GM21825 (cell line): ENCODE data around the gene MARCHF9.
"Not testable (repeated sequence)": the region's sequence is repeated elsewhere in the genome, so short reads cannot be mapped to it uniquely, and the experiment has no call there.

ENCODE experiments used
- ATAC-seq: cut with Tn5 transposase; IDR thresholded peaks from one replicate; pipeline ENCODE4 v1.9.1; 2021; ENCODE audit warnings: mild to moderate bottlenecking, moderate library complexity; ENCODE audit not compliant: unreplicated experiment

MARCHF9 gene

DNA sequence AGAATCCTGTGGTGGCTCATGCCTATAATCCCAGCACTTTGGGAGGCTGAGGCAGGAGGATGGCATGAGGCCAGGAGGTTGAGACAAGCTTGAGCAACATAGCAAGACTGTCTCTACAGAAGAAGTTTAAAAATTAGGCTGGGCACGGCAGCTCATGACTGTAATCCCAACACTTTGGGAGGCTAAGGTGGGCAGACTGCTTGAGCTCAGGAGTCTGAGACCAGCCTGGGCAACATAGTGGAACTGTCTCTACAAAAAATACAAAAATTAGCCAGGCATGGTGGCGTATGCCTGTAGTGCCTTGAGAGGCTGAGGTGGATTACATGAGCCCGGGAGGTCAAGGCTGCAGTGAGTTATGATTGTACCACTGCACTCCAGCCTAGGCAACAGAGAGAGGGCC, 13.0 kb downstream of the MARCHF9 start:
- no peak for ATAC-seq

DNA sequence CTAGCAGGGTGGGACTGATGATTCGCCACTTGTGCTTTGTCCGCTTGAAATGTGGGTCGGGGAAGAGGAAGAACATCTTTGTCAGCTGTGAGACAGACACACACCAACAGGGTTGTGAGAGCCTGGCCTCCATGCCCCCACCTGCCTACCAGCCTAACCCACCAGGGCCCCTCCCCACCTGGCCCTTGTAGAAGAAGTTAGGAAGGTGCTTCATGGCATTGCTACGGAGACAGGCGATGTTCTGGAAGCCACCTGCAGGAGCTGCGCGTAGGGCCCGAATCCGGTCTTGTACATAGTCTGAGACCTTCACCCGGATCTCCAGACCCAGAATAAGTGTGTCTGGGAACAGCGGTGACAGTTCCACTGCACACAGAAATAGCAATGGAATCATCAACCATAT, 14.7 kb downstream of the MARCHF9 start:
- no peak for ATAC-seq

DNA sequence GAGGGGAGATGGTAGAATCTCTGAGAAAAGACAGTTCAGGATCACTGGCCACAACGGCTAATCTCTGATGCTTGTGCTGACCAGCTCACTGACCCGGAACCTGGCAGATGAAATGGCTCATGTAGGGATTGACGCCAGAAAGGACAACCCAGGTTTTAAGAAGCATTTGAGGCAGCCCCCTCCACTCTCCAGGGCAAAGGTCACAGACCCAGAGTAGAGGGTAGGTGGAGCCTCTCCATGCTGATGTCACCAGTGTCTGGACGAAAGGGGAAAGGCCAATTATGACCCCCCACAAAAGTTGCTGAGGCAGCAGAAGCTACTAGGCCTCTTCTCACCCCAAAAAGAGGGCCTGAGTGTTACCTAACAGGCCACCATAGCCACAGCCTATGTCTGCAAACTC, 15.8 kb downstream of the MARCHF9 start:
- ATAC-seq: no peak

DNA sequence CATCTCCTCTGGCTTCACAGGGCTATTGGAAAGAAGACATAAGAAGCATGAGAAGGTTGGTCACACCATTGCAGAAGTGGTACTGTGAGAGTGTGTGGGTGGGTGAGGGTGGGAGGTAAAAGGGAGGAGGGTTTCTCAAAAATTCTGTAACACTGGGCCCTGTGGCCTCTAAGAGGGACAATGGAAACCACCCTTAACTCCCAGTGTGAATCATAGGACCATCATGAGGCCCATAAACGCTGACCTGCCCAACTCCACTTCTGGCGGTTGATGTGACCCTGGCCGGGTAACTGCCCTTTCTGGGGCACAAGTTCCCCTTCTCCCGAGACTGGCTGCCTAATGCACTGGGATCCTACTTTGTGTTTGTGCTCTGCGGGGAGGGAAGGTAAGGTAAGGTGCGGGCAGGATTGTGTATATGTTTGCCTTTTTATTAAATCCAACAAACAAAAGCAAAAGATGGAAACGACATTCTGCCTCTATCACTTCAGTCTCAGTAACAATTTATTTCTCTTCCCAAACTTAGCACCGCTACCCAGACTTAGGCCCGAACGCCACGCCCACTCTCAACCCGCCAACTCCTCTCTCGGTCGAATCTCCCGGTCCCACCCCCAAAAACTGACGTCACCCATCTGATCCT, 16.5 kb downstream of the MARCHF9 start:
- ATAC-seq: peak; percentile 71

DNA sequence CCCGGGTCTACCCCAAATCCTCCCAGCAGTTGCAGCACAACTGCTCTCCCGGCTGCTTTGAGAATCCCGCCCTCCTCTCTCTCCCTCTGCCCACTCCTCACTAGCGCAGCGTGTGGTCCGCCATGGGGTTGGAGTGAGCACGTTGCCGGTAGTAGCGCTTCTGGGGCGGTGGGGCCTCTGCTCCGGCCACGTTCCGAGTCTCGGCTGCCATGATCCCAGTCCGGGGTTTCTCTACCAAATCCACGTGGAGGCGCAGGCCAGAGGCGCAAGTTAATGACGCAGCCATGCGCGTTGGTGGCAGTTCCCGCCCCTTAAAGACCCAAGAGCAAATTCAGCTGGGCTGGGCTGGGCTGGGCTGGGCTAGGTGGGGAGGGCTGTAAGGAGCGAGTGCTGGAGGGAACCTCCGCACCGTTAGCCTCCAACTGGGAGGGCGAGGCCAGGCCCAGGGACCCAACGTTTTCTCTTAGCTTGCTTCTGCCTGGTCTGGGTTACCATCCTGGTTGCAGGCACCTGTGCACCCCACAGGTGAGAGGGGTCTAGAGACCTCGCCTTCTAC, 17.0 kb downstream of the MARCHF9 start, which contains the start of gene METTL1:
Gene METTL1, minus strand, starts transcription at position 233 of the 556 bp plus-strand sequence. Its CDS starts 22 bp downstream, at position 211.
- ATAC-seq: peak; percentile 86

DNA sequence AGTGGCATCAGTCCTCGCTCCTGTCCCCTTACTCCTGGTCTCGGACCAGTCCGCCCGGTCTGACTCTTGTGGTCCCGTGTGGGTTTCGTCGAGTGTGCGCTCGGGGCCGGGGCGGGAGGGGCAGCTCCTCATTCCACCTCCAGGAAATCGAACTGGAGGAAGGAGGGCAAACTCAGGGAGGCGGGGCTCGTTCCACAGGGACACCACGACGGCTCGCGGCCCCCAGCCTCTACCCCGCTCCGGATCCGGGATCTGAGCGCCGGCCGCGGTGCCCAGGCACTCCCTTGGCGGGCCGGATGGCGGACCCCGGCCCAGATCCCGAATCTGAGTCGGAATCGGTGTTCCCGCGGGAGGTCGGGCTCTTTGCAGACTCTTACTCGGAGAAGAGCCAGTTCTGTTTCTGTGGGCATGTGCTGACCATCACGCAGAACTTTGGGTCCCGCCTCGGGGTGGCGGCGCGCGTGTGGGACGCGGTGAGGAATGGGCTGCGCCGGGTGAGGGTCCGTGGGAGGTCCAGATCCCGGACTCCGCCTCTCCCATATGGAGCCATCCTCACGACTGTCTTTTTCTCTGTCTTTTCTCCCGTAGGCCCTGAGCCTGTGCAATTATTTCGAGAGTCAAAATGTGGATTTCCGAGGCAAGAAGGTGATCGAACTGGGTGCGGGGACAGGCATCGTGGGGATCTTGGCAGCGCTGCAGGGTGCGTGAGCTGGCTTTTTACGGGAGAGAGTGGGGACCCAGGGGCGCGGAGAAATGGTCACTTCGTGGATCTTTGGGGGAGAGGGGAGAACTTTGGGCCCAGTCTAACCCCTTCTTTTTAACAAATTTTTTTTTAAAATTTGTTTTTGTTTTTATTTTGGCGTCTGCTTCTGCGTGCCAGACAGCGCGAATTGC, 17.8 kb downstream of the MARCHF9 start, which contains the start of gene EEF1AKMT3:
Gene EEF1AKMT3, plus strand, starts transcription at position 186 of the 894 bp plus-strand sequence. Its CDS starts 111 bp downstream, at position 297.
- ATAC-seq: peak; percentile 32

DNA sequence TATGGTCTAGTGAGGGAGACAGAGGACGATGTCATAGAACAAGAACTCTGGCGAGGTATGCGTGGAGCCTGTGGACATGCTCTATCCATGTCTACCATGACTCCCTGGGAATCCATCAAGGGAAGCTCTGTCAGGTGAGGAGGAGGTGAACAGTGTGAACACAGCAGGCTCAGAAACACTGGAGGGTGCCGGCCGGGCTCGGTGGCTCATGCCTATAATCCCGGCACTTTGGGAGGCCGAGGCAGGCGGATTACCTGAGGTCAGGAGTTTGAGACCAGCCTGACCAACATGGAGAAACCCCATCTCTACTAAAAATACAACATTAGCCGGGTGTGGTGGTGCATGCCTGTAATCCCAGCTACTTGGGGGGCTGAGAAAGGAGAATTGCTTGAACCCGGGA, 19.7 kb downstream of the MARCHF9 start:
- not testable (repeated sequence) for ATAC-seq

DNA sequence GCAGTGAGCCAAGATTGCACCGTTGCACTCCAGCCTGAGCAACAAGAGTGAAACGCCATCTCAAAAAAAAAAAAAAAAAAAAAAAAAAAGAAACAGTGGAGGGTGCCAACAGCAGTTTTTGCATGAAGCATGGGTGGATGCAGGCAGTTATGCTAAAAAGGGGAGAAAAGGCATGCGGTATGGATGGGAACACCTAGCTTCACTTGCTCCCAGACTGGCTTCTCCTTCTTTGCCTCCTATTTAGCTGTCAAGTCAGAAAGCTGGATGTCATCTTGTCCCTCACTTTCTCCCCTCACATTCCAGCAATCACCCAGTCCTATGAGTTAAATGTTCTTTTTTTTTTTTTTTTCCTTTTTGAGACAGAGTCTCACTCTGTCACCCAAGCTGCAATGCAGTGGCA, 20.1 kb downstream of the MARCHF9 start:
- no peak for ATAC-seq

DNA sequence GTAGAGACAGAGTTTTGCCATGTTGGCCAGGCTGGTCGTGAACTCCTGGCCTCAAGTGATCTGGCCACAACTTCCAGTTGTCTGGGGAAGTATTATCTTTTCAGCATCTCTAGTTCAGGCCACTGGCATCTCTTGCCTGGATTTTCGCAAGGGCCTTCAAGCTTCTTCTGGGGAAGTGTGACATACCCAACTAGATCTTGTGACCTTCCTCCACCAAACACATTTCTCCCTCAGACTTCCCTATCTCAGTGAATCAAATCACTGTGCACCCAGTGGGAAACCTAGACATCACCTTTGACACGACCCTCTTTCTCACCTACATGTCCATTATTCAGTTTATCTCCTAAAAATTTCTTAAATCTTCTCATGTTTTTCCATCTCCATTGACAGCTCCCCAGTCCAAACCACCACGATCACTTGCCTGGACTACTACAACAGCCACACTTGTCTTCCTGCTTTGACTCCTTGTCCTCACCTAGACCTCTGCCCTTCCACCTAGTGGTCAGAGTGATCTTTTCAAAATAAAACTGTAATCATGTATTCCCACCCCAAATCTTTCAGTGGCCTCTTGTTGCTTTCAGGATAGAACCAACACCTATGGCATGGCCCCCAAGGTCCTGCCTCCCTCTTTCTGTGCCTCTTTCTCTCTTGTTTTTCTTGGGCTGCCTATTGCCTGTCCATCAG, 20.8 kb downstream of the MARCHF9 start:
- ATAC-seq: no peak

DNA sequence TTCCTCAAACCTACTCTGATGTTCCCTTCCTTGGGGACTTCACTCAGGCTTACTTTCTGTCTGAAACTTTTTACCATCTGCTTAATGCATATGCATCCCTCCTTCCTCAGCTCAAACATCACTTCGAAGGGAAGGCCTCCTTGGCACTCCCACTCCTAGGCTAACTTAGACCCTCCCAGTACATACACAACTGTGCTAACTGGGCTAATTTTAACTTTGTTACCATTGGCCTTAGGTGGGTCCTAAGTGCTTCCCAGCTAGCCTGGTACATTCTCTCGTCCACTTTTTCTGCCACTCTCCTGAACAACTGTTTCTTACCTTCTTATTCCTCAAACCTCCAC, 21.3 kb downstream of the MARCHF9 start:
- ATAC-seq: no peak

DNA sequence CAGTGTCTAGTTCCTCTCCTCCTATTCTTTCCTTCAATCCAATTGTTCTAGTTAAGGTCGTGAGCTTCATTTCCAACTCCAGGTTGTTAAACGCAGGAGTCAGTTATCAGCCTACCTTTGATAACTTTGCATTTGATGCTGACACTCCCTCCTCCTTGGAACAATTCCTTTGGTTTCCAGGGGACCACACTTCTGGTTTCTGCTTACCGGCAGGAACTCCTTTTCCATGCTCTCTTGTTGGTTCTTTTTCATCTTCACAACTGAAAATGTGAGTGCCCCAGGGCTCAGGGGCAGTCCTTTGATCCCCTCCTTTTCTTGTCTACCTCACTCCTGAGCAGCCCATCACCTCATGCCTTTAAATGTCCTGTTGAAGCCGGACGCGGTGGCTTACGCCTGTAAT, 22.5 kb downstream of the MARCHF9 start:
- no peak for ATAC-seq

DNA sequence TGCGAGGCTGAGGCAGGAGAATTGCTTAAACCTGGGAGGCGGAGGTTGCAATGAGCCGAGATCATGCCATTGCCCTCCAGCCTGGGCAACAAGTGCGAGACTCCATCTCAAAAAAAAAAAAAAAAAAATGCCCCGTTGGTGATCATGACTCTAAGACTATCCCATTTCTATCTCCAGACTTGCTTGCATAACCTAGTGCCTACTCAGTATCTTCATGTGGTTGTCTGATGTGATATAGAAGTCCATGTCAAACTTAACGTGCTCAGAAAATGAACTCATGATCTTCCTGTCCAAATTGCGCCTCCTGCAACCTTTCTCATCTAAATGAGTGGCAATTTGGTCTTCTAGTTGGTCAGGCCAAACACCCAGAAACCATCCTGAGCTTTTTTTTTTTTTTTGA, 23.0 kb downstream of the MARCHF9 start:
- ATAC-seq: no peak

DNA sequence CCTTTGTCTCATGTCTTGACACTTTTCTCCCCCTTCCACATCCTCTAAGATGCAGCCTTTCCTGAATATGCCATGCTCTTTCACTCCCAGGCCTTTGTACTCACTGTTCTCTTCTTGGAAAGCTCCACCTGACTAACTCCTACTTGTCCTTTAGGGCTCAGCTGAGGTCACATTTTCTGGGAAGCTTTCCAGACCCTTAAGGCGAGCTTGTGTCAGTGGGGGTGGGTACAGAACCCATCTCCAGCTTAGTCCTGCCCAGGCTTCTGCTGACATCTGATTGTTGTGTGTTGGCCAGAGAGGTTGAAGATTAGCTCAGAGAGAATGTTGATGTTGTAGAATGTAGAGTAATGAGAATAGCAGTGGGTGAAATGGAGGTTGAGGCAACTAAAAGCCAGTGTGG, 24.8 kb downstream of the MARCHF9 start:
- ATAC-seq: no peak

DNA sequence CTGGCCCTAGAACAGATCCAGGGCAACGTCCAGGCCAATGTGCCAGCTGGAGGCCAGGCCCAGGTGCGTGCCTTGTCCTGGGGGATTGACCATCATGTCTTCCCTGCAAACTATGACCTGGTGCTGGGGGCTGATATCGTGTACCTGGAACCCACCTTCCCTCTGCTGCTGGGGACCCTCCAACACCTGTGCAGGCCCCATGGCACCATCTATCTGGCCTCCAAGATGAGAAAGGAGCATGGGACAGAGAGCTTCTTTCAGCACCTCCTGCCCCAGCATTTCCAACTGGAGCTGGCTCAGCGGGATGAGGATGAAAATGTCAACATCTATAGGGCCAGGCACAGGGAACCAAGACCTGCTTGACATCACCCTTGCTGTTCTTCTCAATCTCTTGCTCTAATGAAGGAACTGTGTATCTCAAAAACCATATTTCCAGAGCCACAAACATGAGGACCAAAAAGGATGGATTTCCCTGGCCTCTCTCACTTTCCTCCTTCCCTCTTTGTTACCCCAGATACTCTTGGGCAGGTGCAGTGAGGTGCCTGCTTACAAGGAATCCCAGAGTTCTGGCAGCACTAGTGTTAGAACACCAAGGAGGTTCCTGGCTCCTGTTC, 25.5 kb downstream of the MARCHF9 start:
- no peak for ATAC-seq

DNA sequence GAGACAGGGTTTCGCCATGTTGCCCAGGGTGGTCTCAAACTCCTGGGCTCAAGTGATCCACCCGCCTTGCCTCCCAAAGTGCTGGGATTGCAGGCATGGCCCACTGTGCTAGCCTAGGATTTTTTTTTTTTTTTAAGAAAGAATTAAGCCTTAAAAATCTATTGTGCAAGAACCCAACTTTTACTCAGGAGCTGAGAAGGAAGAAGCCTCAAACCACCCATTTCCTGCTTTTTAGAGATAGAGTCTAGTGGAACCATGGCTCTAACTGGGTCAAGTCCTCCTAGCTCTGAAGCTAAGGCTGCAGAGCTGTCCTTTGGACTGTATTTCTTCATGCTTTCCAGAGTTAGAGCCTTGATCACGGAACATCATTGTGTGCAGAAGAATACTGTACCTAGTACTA, 26.3 kb downstream of the MARCHF9 start:
- ATAC-seq: no peak

DNA sequence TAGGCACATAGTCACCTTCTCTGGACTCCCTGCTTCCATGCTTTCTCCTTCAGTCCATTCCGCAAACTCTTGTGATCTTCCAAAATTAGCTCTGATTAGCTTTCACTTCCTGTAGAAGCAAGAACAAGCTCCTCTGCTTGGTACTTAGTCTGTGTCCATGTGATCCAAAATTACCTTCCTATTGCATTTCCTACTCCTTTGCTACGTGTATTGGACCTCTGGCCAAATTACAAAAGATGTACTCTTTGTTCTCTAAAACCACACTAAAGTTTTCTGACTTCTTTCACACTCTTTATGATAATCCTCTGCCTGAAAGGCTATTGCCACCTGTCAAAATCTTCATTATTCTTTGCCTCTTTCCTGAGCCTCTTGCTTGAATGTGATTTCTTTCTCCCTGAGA, 26.9 kb downstream of the MARCHF9 start:
- no peak for ATAC-seq

DNA sequence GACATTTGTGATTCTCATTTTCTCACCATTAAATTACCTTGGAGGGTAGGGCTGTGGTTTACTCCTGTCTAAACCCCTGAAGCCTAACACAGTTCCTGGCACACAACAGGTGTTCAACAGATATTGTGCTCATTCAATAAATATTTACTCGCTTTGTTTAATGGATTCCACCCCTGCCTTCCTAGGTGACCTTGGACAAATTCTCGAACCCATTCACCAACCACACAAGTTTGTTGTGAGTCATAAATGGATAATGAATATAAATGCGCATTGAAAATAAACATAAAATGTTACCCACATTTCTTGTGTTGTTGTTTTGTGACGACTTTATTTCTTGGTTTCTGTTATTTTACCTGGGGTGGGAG, 27.3 kb downstream of the MARCHF9 start:
- ATAC-seq: no peak

DNA sequence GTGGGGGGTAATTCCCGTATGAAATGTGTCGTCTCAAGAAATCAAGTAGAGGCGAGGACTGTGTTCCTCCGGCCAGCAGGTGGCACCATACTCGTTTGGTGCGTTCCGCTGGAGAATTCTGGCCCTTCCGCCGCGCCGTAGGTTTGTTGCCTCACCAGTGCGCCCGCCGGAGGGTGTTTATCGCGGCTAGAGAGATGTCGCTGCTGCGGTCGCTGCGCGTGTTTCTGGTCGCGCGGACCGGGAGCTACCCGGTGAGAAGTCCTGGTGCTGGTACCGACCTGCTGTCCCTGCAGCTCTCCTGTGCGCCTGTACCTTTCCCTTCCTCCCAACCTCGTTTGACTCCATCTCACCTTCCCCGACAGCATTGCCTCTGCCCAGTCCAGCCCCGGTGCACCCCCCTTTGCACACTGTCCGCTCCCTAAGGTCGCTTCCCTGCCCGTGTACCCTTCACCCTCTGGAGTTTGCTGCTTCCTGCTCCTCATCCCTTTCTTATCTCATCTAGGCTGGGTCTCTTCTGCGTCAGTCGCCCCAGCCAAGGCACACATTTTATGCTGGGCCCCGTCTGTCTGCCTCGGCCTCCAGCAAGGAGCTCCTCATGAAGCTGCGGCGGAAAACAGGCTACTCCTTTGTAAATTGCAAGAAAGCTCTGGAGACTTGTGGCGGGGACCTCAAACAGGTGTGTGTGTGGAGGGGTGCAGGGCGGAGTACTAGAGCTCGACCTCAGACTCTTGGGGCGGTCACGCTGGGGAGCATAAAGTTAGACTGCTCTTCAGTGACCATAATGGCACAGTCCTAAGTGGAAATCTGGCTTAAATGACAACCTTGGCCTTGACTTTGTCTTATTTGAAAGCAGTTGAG, 27.9 kb downstream of the MARCHF9 start, which contains the start of gene TSFM:
Gene TSFM, plus strand, starts transcription at position 180 of the 858 bp plus-strand sequence. Its CDS starts 15 bp downstream, at position 195.
- ATAC-seq: peak; percentile 86

DNA sequence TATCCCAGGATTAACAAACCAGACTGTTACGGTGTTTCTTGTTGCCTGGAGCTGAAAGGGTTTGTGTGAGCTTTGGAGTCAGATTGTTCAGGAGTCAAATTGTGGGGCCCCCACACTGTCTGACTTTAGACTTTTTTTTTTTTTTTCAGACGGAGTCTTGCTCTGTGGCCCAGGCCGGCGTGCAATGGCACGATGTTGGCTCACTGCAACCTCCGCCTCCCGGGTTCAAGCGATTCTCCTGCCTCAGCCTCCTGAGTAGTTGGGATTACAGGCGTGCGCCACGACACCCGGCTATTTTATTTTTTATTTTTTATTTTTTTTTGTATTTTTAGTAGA, 28.5 kb downstream of the MARCHF9 start:
- ATAC-seq: no peak

DNA sequence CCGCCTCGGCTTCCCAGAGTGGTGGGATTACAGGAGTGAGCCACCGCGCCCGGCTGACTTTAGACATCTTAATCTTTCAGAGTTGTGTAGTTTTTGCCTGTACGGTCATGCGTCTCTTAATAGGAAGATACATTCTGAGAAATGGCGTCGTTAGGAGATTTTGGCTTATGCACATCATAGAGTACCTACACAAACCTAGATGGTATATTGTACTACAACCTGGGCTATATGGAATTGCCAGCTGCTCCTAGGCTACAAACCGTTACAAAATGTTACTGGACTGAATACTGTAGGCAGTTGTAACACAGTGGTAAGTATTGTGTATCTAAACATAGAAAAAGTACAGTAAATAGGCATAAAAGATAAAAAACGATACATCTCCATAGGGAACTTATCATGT, 29.0 kb downstream of the MARCHF9 start:
- ATAC-seq: no peak
